GM23248 (cell line): Measurements from ENCODE around the gene IL17A. TPM values are rescaled to one million over a fixed set of nuclear protein-coding genes. Genes with fewer than 3 reads are reported as not detected.

ENCODE experiments used
- DNase-seq: peaks from one replicate; pipeline ENCODE4 v3.0.0-alpha.2; 2015
- H2AFZ ChIP-seq: fragments of 200-600 bp; sonication (generic); 2 replicates; pipeline ENCODE4 v1.6.1; 2016; ENCODE audit warnings: antibody characterized with exemption
- H3F3A ChIP-seq: fragments of 200-600 bp; sonication (generic); 2 replicates; pipeline ENCODE4 v1.6.1; 2016; ENCODE audit warnings: mild to moderate bottlenecking, antibody characterized with exemption, mixed run types; ENCODE audit not compliant: insufficient read depth
- H3K27ac ChIP-seq: fragments of 200-600 bp; sonication (generic); 2 replicates; pipeline ENCODE4 v1.5.1; 2016; ENCODE audit warnings: mild to moderate bottlenecking
- H3K27me3 ChIP-seq: fragments of 200-600 bp; sonication (generic); replicated peaks from 2 replicates; pipeline ENCODE4 v1.6.1; 2016; ENCODE audit warnings: mild to moderate bottlenecking; ENCODE audit not compliant: insufficient read depth
- H3K36me3 ChIP-seq: fragments of 200-600 bp; sonication (generic); 2 replicates; pipeline ENCODE4 v1.6.1; 2016; ENCODE audit warnings: low read depth, mild to moderate bottlenecking
- H3K4me1 ChIP-seq: fragments of 200-600 bp; sonication (generic); 2 replicates; pipeline ENCODE4 v1.6.1; 2016; ENCODE audit warnings: mild to moderate bottlenecking; ENCODE audit not compliant: insufficient read depth
- H3K4me2 ChIP-seq: fragments of 200-600 bp; sonication (generic); one replicate; pipeline ENCODE4 v1.6.1; 2016; ENCODE audit warnings: mild to moderate bottlenecking; ENCODE audit not compliant: unreplicated experiment
- H3K4me3 ChIP-seq: fragments of 200-600 bp; sonication (generic); 2 replicates; pipeline ENCODE4 v1.5.1; 2016; ENCODE audit warnings: mild to moderate bottlenecking
- H3K79me2 ChIP-seq: fragments of 200-600 bp; sonication (generic); 2 replicates; pipeline ENCODE4 v1.6.1; 2016; ENCODE audit warnings: mild to moderate bottlenecking; ENCODE audit not compliant: insufficient read depth
- H3K9ac ChIP-seq: fragments of 200-600 bp; sonication (generic); 2 replicates; pipeline ENCODE4 v1.6.1; 2016; ENCODE audit warnings: mild to moderate bottlenecking
- H3K9me2 ChIP-seq: fragments of 200-600 bp; sonication (generic); 2 replicates; pipeline ENCODE4 v1.6.1; 2016; ENCODE audit warnings: mixed run types, mild to moderate bottlenecking, moderate library complexity; ENCODE audit not compliant: insufficient read depth
- H3K9me3 ChIP-seq: fragments of 200-600 bp; sonication (generic); one replicate; pipeline ENCODE4 v1.6.1; 2017; ENCODE audit warnings: low read depth
- H4K20me1 ChIP-seq: fragments of 200-600 bp; sonication (generic); 2 replicates; pipeline ENCODE4 v1.6.0; 2016; ENCODE audit not compliant: insufficient read depth
- EZH2 ChIP-seq: fragments of 200-600 bp; sonication (generic); IDR thresholded peaks from 2 replicates; pipeline ENCODE4 v1.6.1; 2018; ENCODE audit warnings: antibody characterized with exemption, mild to moderate bottlenecking; ENCODE audit not compliant: insufficient read depth, poor library complexity, severe bottlenecking
- EZH2phosphoT487 ChIP-seq: fragments of 200-600 bp; sonication (generic); IDR thresholded peaks from 2 replicates; pipeline ENCODE4 v1.6.1; 2018; ENCODE audit warnings: antibody characterized with exemption, moderate library complexity, mild to moderate bottlenecking, low read depth; ENCODE audit not compliant: insufficient read depth
- WGBS, 2 experiments: methylation state at CpG; one replicate each; pipeline ENCODE4 v1.1.6; 2015 to 2017; ENCODE audit warnings: low lambda C conversion rate in 2 of 2, low coverage in 1 of 2; ENCODE audit errors: missing lambda C conversion rate in 2 of 2; 5-methylcytosine and 5-hydroxymethylcytosine counted together
- in situ Hi-C: fragments of 300-500 bp; cut with MboI; formaldehyde crosslinking; loops from 2 replicates; pipeline ENCODE4 v1.15.0; 2020
- polyA plus RNA-seq: library from polyadenylated mRNA; unstranded; fragments of >200 nt; fragmentation: Nextera tagmentation; extraction: Ambion mirVana; gene quantifications from 2 replicates; pipeline ENCODE4 v1.2.1, GENCODE V29; 2016
- total RNA-seq: library from RNA; depleted of rRNA; stranded (reverse); fragments of >200 nt; shearing (Covaris generic); gene quantifications from 2 replicates; pipeline ENCODE4 v1.2.3, GENCODE V29; 2014

Gene IL17A
- total and polyA plus RNA-seq, 2 experiments from 2014 or later, result not detected

DNA sequence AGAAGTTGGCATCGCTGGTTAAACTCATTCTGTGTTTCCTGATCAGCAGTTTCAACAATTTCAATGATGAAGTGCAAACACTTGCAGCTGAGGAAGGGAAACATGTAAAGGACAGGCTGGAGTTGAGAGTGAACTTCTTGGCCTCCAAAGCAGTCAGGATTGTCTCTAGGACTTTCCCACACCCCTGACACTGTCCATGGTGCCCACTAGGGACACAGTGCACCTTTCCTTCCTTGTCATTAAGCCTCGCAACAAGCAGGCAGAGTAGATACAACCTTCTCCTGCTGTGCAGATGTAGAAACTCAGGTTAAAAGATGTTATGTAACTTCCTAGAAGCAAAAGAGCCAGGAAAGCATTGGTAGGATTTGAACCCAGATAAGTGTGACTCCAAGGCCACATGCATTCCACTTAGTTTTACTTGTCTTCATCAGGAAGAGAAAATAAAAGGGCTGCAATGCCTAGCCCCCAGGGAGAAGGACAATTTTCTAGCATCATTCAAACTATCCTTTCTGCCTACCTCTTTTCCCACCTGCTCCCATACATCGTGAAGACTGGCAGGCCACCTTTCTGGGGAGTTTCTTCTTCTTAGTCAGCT, 39.2 kb upstream of the IL17A start:
- in situ Hi-C loops, result no loop called here
- 37% methylated on average over 3 of the region's 3 CpGs for WGBS, 2 experiments
- 0 out of 2 replicates have a peak, but pooled peaks cover 7% of the 10 kb centered on the region for H3K27me3 ChIP-seq
- no peak overlapping the region for H3K4me2 ChIP-seq
- H3K27ac ChIP-seq, result no peak overlapping the region
- H3K9ac ChIP-seq, result no peak overlapping the region
- no peaks in the 10 kb centered on the region for H3K79me2 ChIP-seq
- H3K9me2 ChIP-seq, result no peaks in the 10 kb centered on the region
- no peaks in the 10 kb centered on the region for H3K36me3 ChIP-seq
- TF ChIP-seq EZH2phosphoT487 (no peak), EZH2 (no peak)
- no peaks in the 10 kb centered on the region for H3K9me3 ChIP-seq
- no peaks in the 10 kb centered on the region for H4K20me1 ChIP-seq
- H3F3A ChIP-seq, result no peaks in the 10 kb centered on the region
- H3K4me1 ChIP-seq, result no peaks in the 10 kb centered on the region
- no peak overlapping the region for H2AFZ ChIP-seq
- no peak overlapping the region for H3K4me3 ChIP-seq
- DNase-seq, result no peak

DNA sequence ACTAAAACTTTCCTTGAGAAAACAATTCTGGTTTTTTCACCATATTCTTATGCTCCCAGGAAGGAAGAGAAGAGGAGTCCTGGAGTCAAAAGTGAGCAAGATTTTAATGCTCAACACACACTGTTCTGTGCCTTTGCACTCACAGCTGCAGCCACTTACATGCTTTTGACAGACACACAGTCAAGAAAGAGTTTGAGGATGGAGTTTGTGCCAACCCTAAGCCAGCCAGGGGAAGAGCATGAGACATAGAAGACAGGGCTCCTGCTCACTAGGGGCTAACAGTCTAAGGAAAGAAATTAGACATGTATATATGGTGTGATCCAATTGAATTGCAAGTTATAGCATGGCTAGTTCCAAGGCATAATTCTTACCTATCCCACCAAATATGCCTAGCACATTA, 37.1 kb upstream of the IL17A start:
- H3K36me3 ChIP-seq, result no peaks in the 10 kb centered on the region
- H3K9me2 ChIP-seq, result no peaks in the 10 kb centered on the region
- H3K4me1 ChIP-seq, result no peaks in the 10 kb centered on the region
- H3K4me3 ChIP-seq, result no peak overlapping the region
- H3K27ac ChIP-seq, result no peak overlapping the region
- H3K9me3 ChIP-seq, result no peaks in the 10 kb centered on the region
- TF ChIP-seq EZH2phosphoT487 (no peak), EZH2 (no peak)
- no peak overlapping the region for H2AFZ ChIP-seq
- H3K4me2 ChIP-seq, result no peak overlapping the region
- no peak overlapping the region for H3K9ac ChIP-seq
- DNase-seq, result no peak
- H3F3A ChIP-seq, result no peaks in the 10 kb centered on the region
- in situ Hi-C loops, result no loop called here
- H3K79me2 ChIP-seq, result no peaks in the 10 kb centered on the region
- H3K27me3 ChIP-seq, result no peaks in the 10 kb centered on the region
- no peaks in the 10 kb centered on the region for H4K20me1 ChIP-seq

- H3K9me3 ChIP-seq, result no peaks in the 10 kb centered on the region
- no peak for TF ChIP-seq EZH2
- no peak for TF ChIP-seq EZH2phosphoT487
- 53 to 57% methylated on average over 2 of the region's 2 CpGs for WGBS, 2 experiments
- H3K9ac ChIP-seq, result no peak overlapping the region
- no peak for DNase-seq
- H3K4me1 ChIP-seq, result no peaks in the 10 kb centered on the region
- no peak overlapping the region for H3K4me3 ChIP-seq
- no peaks in the 10 kb centered on the region for H3K36me3 ChIP-seq
- H3K79me2 ChIP-seq, result no peaks in the 10 kb centered on the region
- H4K20me1 ChIP-seq, result no peaks in the 10 kb centered on the region
- H3K4me2 ChIP-seq, result no peak overlapping the region
- H3K27me3 ChIP-seq, result no peaks in the 10 kb centered on the region
- in situ Hi-C loops, result no loop called here
- no peak overlapping the region for H3K27ac ChIP-seq
- no peak overlapping the region for H2AFZ ChIP-seq
- H3K9me2 ChIP-seq, result no peaks in the 10 kb centered on the region
- H3F3A ChIP-seq, result no peaks in the 10 kb centered on the region
Observed at GRCh38 chr6:52149949-52150348, 36.2 kb upstream of the IL17A start.

GRCh38 chr6:52152070-52152423, 34.1 kb upstream of the IL17A start:
- in situ Hi-C loops, result no loop called here
- H3K27ac ChIP-seq, result no peak overlapping the region
- no peak for TF ChIP-seq EZH2phosphoT487
- TF ChIP-seq EZH2, result no peak
- no peaks in the 10 kb centered on the region for H3F3A ChIP-seq
- no peak overlapping the region for H3K9ac ChIP-seq
- H4K20me1 ChIP-seq, result no peaks in the 10 kb centered on the region
- H3K79me2 ChIP-seq, result no peaks in the 10 kb centered on the region
- no peak overlapping the region for H3K4me3 ChIP-seq
- H3K4me2 ChIP-seq, result no peak overlapping the region
- no peaks in the 10 kb centered on the region for H3K9me2 ChIP-seq
- no peaks in the 10 kb centered on the region for H3K9me3 ChIP-seq
- DNase-seq, result no peak
- H3K36me3 ChIP-seq, result no peaks in the 10 kb centered on the region
- no peak overlapping the region for H2AFZ ChIP-seq
- no peaks in the 10 kb centered on the region for H3K27me3 ChIP-seq
- no peaks in the 10 kb centered on the region for H3K4me1 ChIP-seq

DNA sequence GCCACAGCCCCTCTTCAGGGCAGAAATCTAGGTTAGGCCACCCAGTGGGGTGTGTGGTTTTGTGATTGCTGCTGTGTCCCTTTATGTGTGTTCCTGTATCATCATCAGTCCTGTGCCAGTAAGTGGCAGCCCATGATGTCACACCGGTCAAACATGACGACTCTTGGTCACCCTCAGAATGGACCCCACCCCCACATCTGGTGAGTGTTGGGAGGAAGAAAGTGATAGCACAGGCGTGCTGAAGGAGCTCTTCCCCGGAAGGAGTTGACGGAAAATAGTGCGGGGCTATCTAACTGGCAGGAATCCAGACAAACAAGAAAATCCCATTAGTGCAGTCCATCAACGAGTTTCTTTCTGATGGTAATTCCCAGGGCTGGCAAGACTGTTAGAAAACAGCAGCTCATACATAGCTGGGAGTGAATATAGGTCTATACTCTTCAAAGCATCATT, 33.4 kb upstream of the IL17A start:
- WGBS, 2 experiments, result 51 to 62% methylated on average over 7 of the region's 7 CpGs
- 0 out of 2 replicates have a peak, but pooled peaks cover 6% of the 10 kb centered on the region for H3K4me1 ChIP-seq
- H3K9ac ChIP-seq, result no peak overlapping the region
- no peak overlapping the region for H3K27ac ChIP-seq
- no peaks in the 10 kb centered on the region for H3K27me3 ChIP-seq
- in situ Hi-C loops, result no loop called here
- H3K4me3 ChIP-seq, result no peak overlapping the region
- no peak for TF ChIP-seq EZH2
- H4K20me1 ChIP-seq, result no peaks in the 10 kb centered on the region
- no peak for DNase-seq
- H3K36me3 ChIP-seq, result no peaks in the 10 kb centered on the region
- H3K9me3 ChIP-seq, result no peaks in the 10 kb centered on the region
- no peaks in the 10 kb centered on the region for H3F3A ChIP-seq
- H3K79me2 ChIP-seq, result no peaks in the 10 kb centered on the region
- no peaks in the 10 kb centered on the region for H3K9me2 ChIP-seq
- H3K4me2 ChIP-seq, result no peak overlapping the region
- no peak overlapping the region for H2AFZ ChIP-seq
